ENCODE results near the gene DLK2.
"Not testable (repeated sequence)": the region's sequence is repeated elsewhere in the genome, so short reads cannot be mapped to it uniquely, and the experiment has no call there.

Gene DLK2

DNA sequence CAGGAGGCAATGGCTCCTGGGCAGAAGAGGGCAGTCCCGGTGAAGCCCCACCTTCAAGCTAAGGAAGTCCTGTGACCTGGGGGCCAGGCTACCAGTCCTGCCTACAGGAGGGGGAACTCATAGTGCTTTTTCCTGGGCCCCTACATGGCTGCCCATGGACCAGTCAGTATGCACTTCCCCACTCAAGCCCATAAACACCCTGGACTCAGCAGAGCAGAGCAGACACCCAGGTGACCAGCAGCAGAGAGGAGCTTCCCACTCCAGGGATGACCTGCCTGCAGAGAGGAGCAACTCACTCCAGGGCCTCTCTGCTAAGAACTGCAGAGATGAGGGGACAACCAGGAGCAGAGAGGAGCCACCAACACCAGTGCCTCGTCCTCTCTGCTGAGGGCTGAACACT is 42.3 kb downstream of the DLK2 start:
- TF ChIP-seq, protein P1, sequence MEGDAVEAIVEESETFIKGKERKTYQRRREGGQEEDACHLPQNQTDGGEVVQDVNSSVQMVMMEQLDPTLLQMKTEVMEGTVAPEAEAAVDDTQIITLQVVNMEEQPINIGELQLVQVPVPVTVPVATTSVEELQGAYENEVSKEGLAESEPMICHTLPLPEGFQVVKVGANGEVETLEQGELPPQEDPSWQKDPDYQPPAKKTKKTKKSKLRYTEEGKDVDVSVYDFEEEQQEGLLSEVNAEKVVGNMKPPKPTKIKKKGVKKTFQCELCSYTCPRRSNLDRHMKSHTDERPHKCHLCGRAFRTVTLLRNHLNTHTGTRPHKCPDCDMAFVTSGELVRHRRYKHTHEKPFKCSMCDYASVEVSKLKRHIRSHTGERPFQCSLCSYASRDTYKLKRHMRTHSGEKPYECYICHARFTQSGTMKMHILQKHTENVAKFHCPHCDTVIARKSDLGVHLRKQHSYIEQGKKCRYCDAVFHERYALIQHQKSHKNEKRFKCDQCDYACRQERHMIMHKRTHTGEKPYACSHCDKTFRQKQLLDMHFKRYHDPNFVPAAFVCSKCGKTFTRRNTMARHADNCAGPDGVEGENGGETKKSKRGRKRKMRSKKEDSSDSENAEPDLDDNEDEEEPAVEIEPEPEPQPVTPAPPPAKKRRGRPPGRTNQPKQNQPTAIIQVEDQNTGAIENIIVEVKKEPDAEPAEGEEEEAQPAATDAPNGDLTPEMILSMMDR (IDR thresholded peaks at IDR 0.05; ENCODE audit: low read length): no peak
- TF ChIP-seq EZH2 (IDR thresholded peaks at IDR 0.05; ENCODE audit: borderline replicate concordance, low read length): no peak
- Histone ChIP-seq H4K20me1 (ENCODE audit: insufficient read depth, low read length) (no peaks in the 10 kb centered on the region), H3K4me3 (ENCODE audit: low read depth, low read length, poor library complexity, severe bottlenecking) (no peak overlapping the region), H3K9me3 (ENCODE audit: low read length) (no peaks in the 10 kb centered on the region), H3K36me3 (ENCODE audit: insufficient read depth, low read length) (no peaks in the 10 kb centered on the region), H3K27me3 (ENCODE audit: insufficient read depth, low read length) (peaks cover 6% of the 10 kb centered on the region; the same call in 1 of the 2 replicates), H3K9ac (ENCODE audit: low read length) (no peak overlapping the region), H3K79me2 (ENCODE audit: insufficient read depth, low read length) (no peaks in the 10 kb centered on the region), H3K9me2 (ENCODE audit: low read depth, low read length) (no peaks in the 10 kb centered on the region), H3K27ac (ENCODE audit: low read depth, low read length, poor library complexity, severe bottlenecking) (no peak overlapping the region), H3F3A (ENCODE audit: insufficient read depth, low read length) (no peaks in the 10 kb centered on the region), H2AFZ (ENCODE audit: low read length) (no peak overlapping the region), H3K4me2 (ENCODE audit: low read length) (no peak overlapping the region), H3K4me1 (ENCODE audit: insufficient read depth, low read length, severe bottlenecking) (no peaks in the 10 kb centered on the region)

DNA sequence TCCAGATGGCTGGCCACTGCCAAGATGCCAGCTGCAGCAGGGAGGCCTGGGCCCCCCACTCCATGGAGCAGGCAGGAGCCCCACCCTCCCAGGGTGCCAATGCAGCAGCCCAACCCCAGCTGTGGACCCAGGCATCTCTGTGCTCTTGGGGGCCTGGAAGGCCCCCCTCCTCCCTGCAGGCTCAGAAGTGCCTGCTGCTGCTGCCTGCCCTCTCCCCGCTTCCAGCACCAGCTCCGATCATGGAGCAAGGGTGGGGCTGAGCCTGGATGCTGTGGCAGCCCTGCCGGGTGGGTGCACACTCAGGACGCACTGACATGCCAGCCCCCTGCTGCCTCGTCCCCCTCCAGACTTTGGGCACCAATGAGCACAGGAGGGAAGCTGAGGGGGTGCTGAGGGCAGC is 42.8 kb downstream of the DLK2 start:
- Histone ChIP-seq H3K9me2 (ENCODE audit: low read depth, low read length) (no peaks in the 10 kb centered on the region), H3K4me2 (ENCODE audit: low read length) (no peak overlapping the region), H3K4me3 (ENCODE audit: low read depth, low read length, poor library complexity, severe bottlenecking) (no peak overlapping the region), H2AFZ (ENCODE audit: low read length) (no peak overlapping the region), H3K9ac (ENCODE audit: low read length) (no peak overlapping the region), H3K36me3 (ENCODE audit: insufficient read depth, low read length) (no peaks in the 10 kb centered on the region), H3K9me3 (ENCODE audit: low read length) (no peaks in the 10 kb centered on the region), H3K4me1 (ENCODE audit: insufficient read depth, low read length, severe bottlenecking) (no peaks in the 10 kb centered on the region), H3F3A (ENCODE audit: insufficient read depth, low read length) (no peaks in the 10 kb centered on the region), H3K27me3 (ENCODE audit: insufficient read depth, low read length) (peaks cover 6% of the 10 kb centered on the region; the same call in 1 of the 2 replicates), H3K79me2 (ENCODE audit: insufficient read depth, low read length) (no peaks in the 10 kb centered on the region), H4K20me1 (ENCODE audit: insufficient read depth, low read length) (no peaks in the 10 kb centered on the region), H3K27ac (ENCODE audit: low read depth, low read length, poor library complexity, severe bottlenecking) (no peak overlapping the region)
- TF ChIP-seq, protein P1 (IDR thresholded peaks at IDR 0.05; ENCODE audit: low read length): no peak
- no peak for TF ChIP-seq EZH2 (IDR thresholded peaks at IDR 0.05; ENCODE audit: borderline replicate concordance, low read length)

DNA sequence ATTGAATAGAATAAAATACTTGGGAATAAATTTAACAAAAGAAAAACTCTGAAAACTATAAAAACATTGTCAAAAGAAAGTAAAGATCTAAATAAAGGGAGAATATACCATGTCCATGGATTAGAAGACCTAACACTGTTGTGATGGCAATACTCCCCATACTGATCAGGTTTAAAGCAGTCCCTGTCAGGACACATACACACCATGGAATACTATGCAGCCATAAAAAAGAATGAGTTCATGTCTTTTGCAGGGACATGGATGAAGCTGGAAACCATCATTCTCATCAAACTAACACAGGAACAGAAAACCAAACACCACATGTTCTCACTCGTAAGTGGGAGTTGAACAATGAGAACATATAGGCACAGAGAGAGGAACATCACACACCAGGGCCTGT is 44.6 kb downstream of the DLK2 start:
- not testable (repeated sequence) for H3K79me2 ChIP-seq (ENCODE audit: insufficient read depth, low read length); H2AFZ ChIP-seq (ENCODE audit: low read length); H3K4me2 ChIP-seq (ENCODE audit: low read length); H3K4me1 ChIP-seq (ENCODE audit: insufficient read depth, low read length, severe bottlenecking); H3K27me3 ChIP-seq (ENCODE audit: insufficient read depth, low read length); H3K4me3 ChIP-seq (ENCODE audit: low read depth, low read length, poor library complexity, severe bottlenecking); H3K36me3 ChIP-seq (ENCODE audit: insufficient read depth, low read length); H3F3A ChIP-seq (ENCODE audit: insufficient read depth, low read length); H3K27ac ChIP-seq (ENCODE audit: low read depth, low read length, poor library complexity, severe bottlenecking); H3K9me2 ChIP-seq (ENCODE audit: low read depth, low read length); H3K9me3 ChIP-seq (ENCODE audit: low read length); H4K20me1 ChIP-seq (ENCODE audit: insufficient read depth, low read length); H3K9ac ChIP-seq (ENCODE audit: low read length)

DNA sequence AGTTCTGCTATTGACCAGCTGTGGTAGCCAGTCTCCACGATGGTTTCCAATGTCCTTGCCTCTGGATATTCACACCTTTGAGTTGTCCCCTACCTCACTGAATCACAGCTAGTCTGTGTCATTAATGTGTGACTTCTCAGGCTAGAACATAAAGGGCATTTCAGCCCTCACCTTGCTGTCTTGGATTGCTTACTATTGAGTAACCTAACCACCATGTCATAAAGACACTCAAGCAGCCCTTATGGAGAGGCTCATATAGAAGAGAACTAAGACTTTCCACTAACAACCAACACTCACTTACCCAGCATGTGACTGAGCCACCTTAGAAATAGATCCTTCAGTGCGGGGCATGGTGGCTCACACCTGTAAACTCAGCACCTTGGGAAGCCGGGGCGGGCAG is 47.1 kb downstream of the DLK2 start:
- Histone ChIP-seq H3K27me3 (ENCODE audit: insufficient read depth, low read length) (peaks cover 6% of the 10 kb centered on the region; the same call in 1 of the 2 replicates), H2AFZ (ENCODE audit: low read length) (no peak overlapping the region), H3K79me2 (ENCODE audit: insufficient read depth, low read length) (no peaks in the 10 kb centered on the region), H3K4me2 (ENCODE audit: low read length) (no peak overlapping the region), H3K4me1 (ENCODE audit: insufficient read depth, low read length, severe bottlenecking) (no peaks in the 10 kb centered on the region), H3K4me3 (ENCODE audit: low read depth, low read length, poor library complexity, severe bottlenecking) (no peak overlapping the region), H3K9me2 (ENCODE audit: low read depth, low read length) (no peaks in the 10 kb centered on the region), H3K9me3 (ENCODE audit: low read length) (no peaks in the 10 kb centered on the region), H3K9ac (ENCODE audit: low read length) (no peak overlapping the region), H3K27ac (ENCODE audit: low read depth, low read length, poor library complexity, severe bottlenecking) (no peak overlapping the region), H3F3A (ENCODE audit: insufficient read depth, low read length) (no peaks in the 10 kb centered on the region), H4K20me1 (ENCODE audit: insufficient read depth, low read length) (no peaks in the 10 kb centered on the region), H3K36me3 (ENCODE audit: insufficient read depth, low read length) (no peaks in the 10 kb centered on the region)
- TF ChIP-seq, protein P1 (IDR thresholded peaks at IDR 0.05; ENCODE audit: low read length): no peak
- no peak for TF ChIP-seq EZH2 (IDR thresholded peaks at IDR 0.05; ENCODE audit: borderline replicate concordance, low read length)
